MCF 10A (cell line): ENCODE results near the gene IFNL2. TPM values are rescaled to one million over a fixed set of nuclear protein-coding genes. Genes with fewer than 3 reads are reported as not detected.
A peak's percentile ranks its signal among the peaks of the same experiment; 100 is the strongest.

Source experiments
- BruUV-seq: library from RNA; stranded (reverse); fragments of 400-500 nt; replicated peaks from 2 replicates; lab custom pipeline; 2021; lab: Mats Ljungman, UMichigan
- CTCF ChIA-PET: fragments of 300-600 bp; sonication (Branson Sonifier 250); formaldehyde crosslinking; extraction: SDS; loops from one replicate; lab custom pipeline; 2021; ENCODE audit warnings: antibody characterized with exemption, inconsistent platforms; lab: Yijun Ruan, JAX
- POLR2A ChIA-PET: fragments of 300-600, 350-650 bp; sonication (Branson Sonifier 250); formaldehyde crosslinking; extraction: SDS; loops from one replicate; lab custom pipeline; 2020; ENCODE audit warnings: antibody characterized with exemption, inconsistent platforms; lab: Yijun Ruan, JAX
- DNase-seq: peaks from one replicate; pipeline ENCODE4 v3.0.0-alpha.2; 2018; ENCODE audit not compliant: unreplicated experiment
- H3K27ac Mint-ChIP-seq: one replicate; pipeline ENCODE4 v1.8.0; 2022; ENCODE audit warnings: mild to moderate bottlenecking, low read depth, mixed read lengths; ENCODE audit not compliant: unreplicated experiment
- H3K27me3 Mint-ChIP-seq: one replicate; pipeline ENCODE4 v1.8.0; 2022; ENCODE audit warnings: mixed read lengths; ENCODE audit not compliant: insufficient read depth, unreplicated experiment
- H3K36me3 Mint-ChIP-seq: one replicate; pipeline ENCODE4 v1.8.0; 2022; ENCODE audit warnings: mild to moderate bottlenecking, moderate library complexity, mixed read lengths; ENCODE audit not compliant: insufficient read depth, unreplicated experiment
- H3K4me1 Mint-ChIP-seq: one replicate; pipeline ENCODE4 v1.8.0; 2022; ENCODE audit warnings: mixed read lengths; ENCODE audit not compliant: insufficient read depth, unreplicated experiment
- H3K4me3 Mint-ChIP-seq: one replicate; pipeline ENCODE4 v1.8.0; 2022; ENCODE audit warnings: mild to moderate bottlenecking, moderate library complexity, mixed read lengths; ENCODE audit not compliant: unreplicated experiment
- H3K9me3 Mint-ChIP-seq: one replicate; pipeline ENCODE4 v1.8.0; 2022; ENCODE audit warnings: mixed read lengths; ENCODE audit not compliant: unreplicated experiment
- CTCF ChIP-seq: fragments of 200-600 bp; IDR thresholded peaks from one replicate; pipeline ENCODE4 v1.8.0; 2022; ENCODE audit warnings: antibody characterized with exemption, mild to moderate bottlenecking; ENCODE audit not compliant: unreplicated experiment
- intact Hi-C: fragments of 100-400 bp; cut with micrococcal nuclease; formaldehyde crosslinking; loops from 2 replicates; pipeline ENCODE4 v1.14.1; 2022
- total RNA-seq: library from RNA; stranded (reverse); gene quantifications from 2 replicates; pipeline ENCODE4 v1.2.3, GENCODE V29; 2022

The IFNL2 gene
- total RNA-seq, 1 experiment from 2014 or later, result not detected

- Mint-ChIP-seq H3K4me3 (no peak overlapping the region), H3K36me3 (no peaks in the 10 kb centered on the region), H3K27ac (no peak overlapping the region), H3K27me3 (peaks cover 12% of the 10 kb centered on the region), H3K9me3 (no peaks in the 10 kb centered on the region), H3K4me1 (no peaks in the 10 kb centered on the region)
- POLR2A ChIA-PET, result no interaction called here
- DNase-seq, result no peak
- no TSS peak for BruUV-seq
- TF ChIP-seq CTCF, result no peak
- intact Hi-C loops, result no loop called here
- CTCF ChIA-PET, result no interaction called here
These were observed 49.9 kb downstream of the IFNL2 start for GRCh38 chr19:39318071-39318470.

GRCh38 chr19:39318690-39319089 is 50.5 kb downstream of the IFNL2 start:
- BruUV-seq, result no TSS peak
- ChIA-PET CTCF (no interaction called here), POLR2A (no interaction called here)
- TF ChIP-seq CTCF, result no peak
- Mint-ChIP-seq H3K9me3 (no peaks in the 10 kb centered on the region), H3K27me3 (peaks cover 12% of the 10 kb centered on the region), H3K36me3 (no peaks in the 10 kb centered on the region), H3K4me1 (no peaks in the 10 kb centered on the region), H3K27ac (no peak overlapping the region), H3K4me3 (peak overlapping the region; percentile 4)
- intact Hi-C loops, result no loop called here
- DNase-seq, result no peak

- CTCF ChIA-PET, result no interaction called here
- no peak for TF ChIP-seq CTCF
- DNase-seq, result no peak
- Mint-ChIP-seq H3K9me3 (no peaks in the 10 kb centered on the region), H3K36me3 (no peaks in the 10 kb centered on the region), H3K4me3 (peak overlapping the region; percentile 4), H3K4me1 (no peaks in the 10 kb centered on the region), H3K27me3 (peaks cover 12% of the 10 kb centered on the region), H3K27ac (no peak overlapping the region)
- POLR2A ChIA-PET, result no interaction called here
- BruUV-seq, result no TSS peak
- intact Hi-C loops, result no loop called here
These were observed 51.1 kb downstream of the IFNL2 start for GRCh38 chr19:39319098-39319891.

Other genes with a start within 250 kb of the IFNL2 start
- 0.28 TPM in 1 of 2 replicates, not detected in the other for gene FBXO27, start 235.8 kb upstream of the IFNL2 start, total RNA-seq
- not detected in 2 replicates for gene ACP7, start 184.0 kb upstream of the IFNL2 start, total RNA-seq
- gene PAK4, start 142.6 kb upstream of the IFNL2 start, total RNA-seq, result 28.4 and 29.5 TPM in 2 replicates
- gene NCCRP1, start 71.4 kb upstream of the IFNL2 start, total RNA-seq, result not detected in 2 replicates
- not detected in 2 replicates for gene SYCN, start 64.1 kb upstream of the IFNL2 start, total RNA-seq
- gene IFNL3, start 23.4 kb upstream of the IFNL2 start, total RNA-seq, result not detected in 2 replicates
- gene IFNL4, start 19.5 kb upstream of the IFNL2 start, total RNA-seq, result not detected in 2 replicates
- gene IFNL1, start 28.0 kb downstream of the IFNL2 start, total RNA-seq, result not detected in 2 replicates
- gene LRFN1, start 52.5 kb downstream of the IFNL2 start, total RNA-seq, result 0.16 TPM in 1 of 2 replicates, not detected in the other
- gene GMFG, start 67.6 kb downstream of the IFNL2 start, total RNA-seq, result not detected in 2 replicates
- gene SAMD4B, start 74.0 kb downstream of the IFNL2 start, total RNA-seq, result 65.4 and 94.2 TPM in 2 replicates
- 47.0 and 48.5 TPM in 2 replicates for gene PAF1, start 122.7 kb downstream of the IFNL2 start, total RNA-seq
- gene MED29, start 123.0 kb downstream of the IFNL2 start, total RNA-seq, result 24.3 and 31.7 TPM in 2 replicates
- 83.7 and 98.4 TPM in 2 replicates for gene ZFP36, start 138.5 kb downstream of the IFNL2 start, total RNA-seq
- gene PLEKHG2, start 144.3 kb downstream of the IFNL2 start, total RNA-seq, result 19.2 and 19.6 TPM in 2 replicates
- gene RPS16, start 167.6 kb downstream of the IFNL2 start, total RNA-seq, result 2,837 and 2,909 TPM in 2 replicates
- 122 and 165 TPM in 2 replicates for gene SUPT5H, start 177.2 kb downstream of the IFNL2 start, total RNA-seq
- 71.2 and 94.2 TPM in 2 replicates for gene TIMM50, start 212.4 kb downstream of the IFNL2 start, total RNA-seq
- gene DLL3, start 230.6 kb downstream of the IFNL2 start, total RNA-seq, result 0.56 and 0.68 TPM in 2 replicates
- not detected in 2 replicates for gene SELENOV, start 246.7 kb downstream of the IFNL2 start, total RNA-seq